HAP-1 (cell line): ENCODE data around the gene MCC.

Experiments
- DNase-seq, 2 experiments: peaks; one replicate each; pipeline ENCODE4 v3.0.0-alpha.2; 2016 to 2020; ENCODE audit warnings: low spot score in 2 of 2
- H3K27me3 ChIP-seq: fragments of 250-450 bp; sonication (Bioruptor Pico); 2 replicates; pipeline ENCODE4 v1.5.1; 2020; ENCODE audit warnings: low read depth, mild to moderate bottlenecking, moderate library complexity
- H3K36me3 ChIP-seq: fragments of 250-450 bp; sonication (Bioruptor Pico); replicated peaks from 2 replicates; pipeline ENCODE4 v1.5.1; 2020; ENCODE audit warnings: mild to moderate bottlenecking
- H3K4me1 ChIP-seq: fragments of 250-450 bp; sonication (Bioruptor Pico); 2 replicates; pipeline ENCODE4 v1.5.1; 2020; ENCODE audit warnings: mild to moderate bottlenecking
- H3K4me3 ChIP-seq: fragments of 250-450 bp; sonication (Bioruptor Pico); 2 replicates; pipeline ENCODE4 v1.5.1; 2020; ENCODE audit warnings: mild to moderate bottlenecking, moderate library complexity
- H3K9me3 ChIP-seq: fragments of 250-450 bp; sonication (Bioruptor Pico); 2 replicates; pipeline ENCODE4 v1.5.1; 2020; ENCODE audit warnings: mild to moderate bottlenecking, moderate library complexity
- in situ Hi-C: fragments of 300-500 bp; cut with MboI; formaldehyde crosslinking; loops from 3 replicates; pipeline ENCODE4 v1.14.3; 2020; ENCODE audit warnings: low sequenced_read_pairs, inconsistent platforms, mixed read lengths

MCC gene

DNA sequence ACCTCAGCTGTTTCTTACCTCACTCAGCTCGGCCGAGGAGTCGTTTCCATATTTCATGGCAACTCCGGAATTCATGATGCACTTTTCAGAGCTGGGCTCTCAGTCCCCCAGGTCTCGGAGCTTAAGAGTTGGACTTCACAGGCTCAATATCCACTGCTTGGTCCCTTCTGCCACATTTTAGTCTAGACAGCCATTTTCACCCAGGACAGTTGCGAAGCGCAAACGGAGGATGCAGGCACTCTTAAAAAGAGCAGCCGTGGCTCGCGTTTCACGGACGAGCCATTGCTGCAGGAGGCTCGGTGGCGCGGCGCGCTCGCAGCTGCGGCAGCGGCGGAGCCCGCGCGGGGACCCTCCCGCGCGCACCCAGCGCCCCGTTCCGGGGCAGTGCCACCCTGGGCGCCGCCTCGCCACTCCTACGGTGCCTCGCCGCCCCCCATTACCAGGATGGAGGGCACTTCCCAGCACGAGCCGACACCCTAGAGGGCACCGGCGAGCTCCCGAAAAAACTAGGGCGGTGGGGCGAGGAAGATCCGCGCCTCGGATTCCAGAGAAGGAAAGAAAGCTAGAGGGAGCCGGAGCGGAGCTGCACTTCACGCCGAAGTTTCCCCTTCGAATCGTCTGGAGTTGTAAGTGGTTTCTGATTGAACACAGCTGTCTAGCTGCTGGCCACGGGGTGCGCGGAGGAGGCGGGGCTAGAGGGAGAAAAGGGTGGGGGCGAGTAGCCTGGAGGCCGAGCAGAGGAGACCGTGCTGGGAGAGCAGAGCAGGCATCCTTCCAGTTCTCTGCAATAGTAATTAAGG is 193.7 kb downstream of the MCC start:
- peak; percentile 84 to 95 for DNase-seq
- in situ Hi-C loops, result no loop called here
- Histone ChIP-seq H3K27me3 (no peaks in the 10 kb centered on the region), H3K9me3 (no peaks in the 10 kb centered on the region), H3K4me1 (peaks cover 9% of the 10 kb centered on the region), H3K36me3 (no peaks in the 10 kb centered on the region), H3K4me3 (peak overlapping the region; percentile 64)

DNA sequence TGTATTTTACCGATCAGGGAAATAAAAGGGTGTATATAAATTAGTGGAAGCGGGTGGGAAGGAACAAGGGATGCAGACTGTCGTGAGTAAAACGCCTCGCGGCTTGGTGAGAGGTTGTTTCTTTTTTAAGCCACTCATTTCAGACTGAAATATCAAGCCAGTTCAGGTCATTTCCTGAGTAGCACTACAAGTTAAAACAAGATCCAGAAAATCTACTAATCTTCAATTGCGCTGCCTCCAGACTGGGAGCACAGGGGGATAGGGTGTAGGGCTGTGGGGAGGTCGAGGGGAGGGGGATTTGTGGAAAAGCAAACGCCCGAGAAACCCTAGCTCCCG is 194.3 kb downstream of the MCC start:
- in situ Hi-C loops, result no loop called here

DNA sequence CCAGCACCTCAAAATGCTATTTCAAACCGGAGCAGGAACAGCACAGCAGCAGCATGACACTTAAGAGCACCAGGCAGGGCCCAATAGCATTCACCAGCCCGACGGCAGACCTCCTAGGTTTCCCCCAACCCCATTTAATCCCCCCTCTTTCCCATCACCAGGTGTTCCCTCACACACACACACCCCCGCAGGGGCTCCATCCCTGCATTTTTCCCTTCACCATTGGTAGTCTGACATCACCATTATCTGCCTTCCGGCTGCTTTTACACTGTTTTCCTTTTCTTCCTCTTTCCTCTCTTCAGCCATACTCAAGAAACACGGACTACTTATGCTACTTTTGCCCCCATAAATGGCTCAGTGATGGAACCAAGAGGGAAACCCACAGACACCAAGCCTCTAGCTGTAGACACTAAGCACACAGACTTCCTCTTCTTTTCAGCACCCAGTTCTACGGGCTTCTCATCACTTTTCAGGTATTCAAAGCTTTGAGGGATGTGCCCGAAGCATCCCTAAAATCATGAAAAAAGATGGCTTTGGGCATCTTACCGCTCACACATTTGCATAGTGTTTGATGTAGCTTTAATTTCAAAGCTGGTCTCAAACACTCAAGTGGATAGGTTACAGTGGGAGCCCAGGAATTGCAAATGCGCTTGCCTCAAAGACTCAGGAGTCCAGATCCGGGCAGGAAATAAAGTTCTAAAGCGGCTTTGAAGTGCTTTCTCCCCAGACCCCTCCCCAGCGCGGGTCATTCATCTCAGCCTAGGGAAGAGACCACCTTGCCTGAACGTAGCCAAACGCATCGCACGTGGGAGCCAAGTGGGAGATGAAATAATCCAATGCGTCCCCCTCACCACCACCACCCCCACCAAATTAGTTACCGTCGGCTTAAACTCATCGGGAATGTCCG is 194.9 kb downstream of the MCC start:
- Histone ChIP-seq H3K9me3 (no peaks in the 10 kb centered on the region), H3K4me3 (peak overlapping the region; percentile 64), H3K4me1 (peaks cover 9% of the 10 kb centered on the region), H3K36me3 (no peaks in the 10 kb centered on the region), H3K27me3 (no peaks in the 10 kb centered on the region)
- in situ Hi-C loops, result no loop called here
- peak in 1 of 2 experiments; percentile 28 for DNase-seq

More for the DNA sequence above, 194.3 kb downstream of the MCC start:
- H3K36me3 ChIP-seq, result no peaks in the 10 kb centered on the region
- H3K4me1 ChIP-seq, result peaks cover 9% of the 10 kb centered on the region
- peak in 1 of 2 experiments; percentile 20 for DNase-seq
- H3K4me3 ChIP-seq, result peak overlapping the region; percentile 64
- H3K9me3 ChIP-seq, result no peaks in the 10 kb centered on the region
- no peaks in the 10 kb centered on the region for H3K27me3 ChIP-seq

DNA sequence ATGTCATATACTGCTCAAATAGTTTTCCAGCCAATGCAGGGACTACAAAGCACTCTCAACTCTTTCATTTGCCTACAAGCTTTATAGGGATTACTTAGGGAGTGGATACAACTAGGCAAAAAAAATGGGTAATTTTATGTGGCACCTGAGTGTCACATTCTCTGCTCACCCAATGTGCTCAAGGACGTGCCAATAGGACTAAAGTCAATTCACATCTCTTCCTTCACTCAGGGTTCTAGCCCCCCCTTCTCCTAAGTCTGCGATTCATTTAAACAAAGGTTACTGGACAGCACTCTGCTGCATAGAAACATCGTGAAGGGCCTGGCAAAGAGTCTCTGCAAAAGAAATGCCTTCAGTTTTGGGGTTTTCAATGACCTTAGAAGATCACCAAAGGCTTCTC is 195.8 kb downstream of the MCC start:
- no peaks in the 10 kb centered on the region for H3K36me3 ChIP-seq
- H3K4me1 ChIP-seq, result peaks cover 9% of the 10 kb centered on the region
- no peaks in the 10 kb centered on the region for H3K27me3 ChIP-seq
- in situ Hi-C loops, result no loop called here
- DNase-seq, result peak in 1 of 2 experiments; percentile 38
- H3K9me3 ChIP-seq, result no peaks in the 10 kb centered on the region
- H3K4me3 ChIP-seq, result peak overlapping the region; percentile 64; the same call in 1 of the 2 replicates

DNA sequence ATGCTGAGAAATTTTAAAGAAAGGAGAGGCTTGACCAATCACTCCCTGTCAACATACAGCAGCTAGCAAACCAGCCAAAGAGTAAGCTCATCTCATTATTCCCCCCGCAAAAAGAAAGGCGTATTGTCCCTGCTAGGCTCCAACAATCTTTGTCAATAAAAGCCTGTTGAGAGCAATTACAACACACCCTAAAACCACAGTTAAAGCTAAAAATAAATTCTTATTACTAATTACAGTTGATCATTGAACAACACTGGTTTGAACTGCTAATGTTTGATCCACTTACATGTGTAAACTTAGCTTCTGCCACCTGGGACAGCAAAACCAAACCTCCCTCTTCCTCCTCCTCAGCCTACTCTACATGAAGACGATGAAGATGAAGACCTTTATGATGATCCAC is 204.7 kb downstream of the MCC start:
- no peaks in the 10 kb centered on the region for H3K9me3 ChIP-seq
- H3K4me1 ChIP-seq, result 0 out of 2 replicates have a peak, but pooled peaks cover 2% of the 10 kb centered on the region
- no peak overlapping the region for H3K4me3 ChIP-seq
- no peaks in the 10 kb centered on the region for H3K36me3 ChIP-seq
- DNase-seq, result no peak
- in situ Hi-C loops, result no loop called here
- H3K27me3 ChIP-seq, result no peaks in the 10 kb centered on the region

DNA sequence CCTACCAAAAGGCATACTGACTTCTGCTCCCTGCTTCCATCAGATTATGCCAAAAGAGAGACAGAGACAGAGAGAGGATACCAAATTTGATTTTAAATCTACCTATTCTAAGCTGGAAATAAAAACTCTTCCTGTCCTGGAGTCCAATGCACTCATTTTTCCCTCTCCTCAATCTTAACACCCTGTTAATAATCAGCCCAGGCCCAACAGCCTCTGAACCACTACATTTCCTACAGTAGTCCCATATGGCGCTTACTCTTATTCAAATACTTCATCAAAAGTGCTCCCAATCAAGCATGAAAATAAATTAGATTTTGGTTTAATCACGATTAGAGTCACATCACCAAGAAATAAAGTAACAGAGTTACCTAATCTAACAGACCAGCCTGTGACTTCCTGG is 205.8 kb downstream of the MCC start:
- Histone ChIP-seq H3K36me3 (no peaks in the 10 kb centered on the region), H3K4me1 (0 out of 2 replicates have a peak, but pooled peaks cover 2% of the 10 kb centered on the region), H3K4me3 (no peak overlapping the region), H3K27me3 (no peaks in the 10 kb centered on the region), H3K9me3 (no peaks in the 10 kb centered on the region)
- no peak for DNase-seq
- in situ Hi-C loops, result no loop called here

DNA sequence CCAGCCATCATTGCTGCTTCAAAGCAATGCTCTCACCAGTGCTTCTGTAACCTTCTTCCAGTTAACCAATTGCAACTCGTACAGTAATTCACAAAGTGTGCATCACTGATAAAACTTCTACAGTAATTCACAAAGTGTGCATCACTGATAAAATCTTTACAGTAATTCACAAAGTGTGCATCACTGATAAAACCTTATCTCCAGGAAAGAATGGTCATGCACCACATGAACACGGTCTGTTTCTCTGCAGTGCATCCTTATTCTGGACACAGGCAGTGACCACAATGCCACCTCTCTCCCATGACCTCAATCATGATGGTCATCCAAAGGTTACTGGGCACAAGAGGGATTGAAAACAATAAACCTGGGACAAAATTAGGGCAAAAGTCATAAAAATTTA is 207.1 kb downstream of the MCC start:
- no peak overlapping the region for H3K4me3 ChIP-seq
- H3K4me1 ChIP-seq, result peaks cover 3% of the 10 kb centered on the region; the same call in 1 of the 2 replicates
- no peaks in the 10 kb centered on the region for H3K9me3 ChIP-seq
- H3K27me3 ChIP-seq, result no peaks in the 10 kb centered on the region
- DNase-seq, result no peak
- in situ Hi-C loops, result no loop called here
- H3K36me3 ChIP-seq, result no peaks in the 10 kb centered on the region

DNA sequence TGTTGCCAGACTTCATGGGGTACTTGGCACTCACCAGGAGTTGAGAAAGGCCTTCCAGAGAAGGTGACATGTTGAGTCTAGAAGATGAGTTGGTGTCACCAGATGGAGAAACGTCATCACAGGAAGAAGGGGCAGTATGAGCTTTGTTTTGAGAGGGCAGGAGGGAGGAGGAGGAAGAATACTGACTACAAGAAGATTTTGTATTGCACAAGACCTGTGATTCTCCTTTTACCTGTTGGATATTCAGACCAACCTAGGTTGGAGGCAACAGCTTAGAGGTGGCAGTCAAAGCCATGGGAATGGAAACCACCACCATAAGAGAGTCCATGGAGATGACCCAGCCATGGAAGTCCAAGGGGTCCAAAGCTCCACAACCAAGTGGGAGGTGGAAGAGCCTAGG is 207.7 kb downstream of the MCC start:
- Histone ChIP-seq H3K4me1 (peaks cover 9% of the 10 kb centered on the region), H3K4me3 (no peak overlapping the region), H3K36me3 (no peaks in the 10 kb centered on the region), H3K9me3 (no peaks in the 10 kb centered on the region), H3K27me3 (no peaks in the 10 kb centered on the region)
- in situ Hi-C loops, result no loop called here
- no peak for DNase-seq

DNA sequence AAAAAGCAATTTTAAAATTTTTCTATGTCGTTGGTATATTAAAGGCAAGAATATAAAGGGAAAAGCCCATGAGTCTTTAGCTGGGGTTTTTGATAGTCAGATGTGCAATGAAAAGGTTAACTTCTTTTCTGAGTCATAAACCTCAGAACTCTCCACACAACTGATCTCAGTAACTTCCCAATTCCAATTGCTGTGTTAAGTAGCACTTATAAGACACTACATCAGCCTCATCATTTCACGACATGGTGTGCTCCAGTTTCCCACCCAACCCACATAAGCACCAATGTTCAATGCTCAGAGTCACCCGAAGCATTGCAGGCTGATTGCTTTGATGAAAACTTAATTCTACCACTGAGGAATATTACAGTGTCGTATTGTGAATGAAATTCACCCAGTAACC is 209.3 kb downstream of the MCC start:
- no peak for DNase-seq
- Histone ChIP-seq H3K27me3 (no peaks in the 10 kb centered on the region), H3K36me3 (no peaks in the 10 kb centered on the region), H3K4me1 (peaks cover 20% of the 10 kb centered on the region), H3K9me3 (no peaks in the 10 kb centered on the region), H3K4me3 (no peak overlapping the region)
- in situ Hi-C loops, result no loop called here

DNA sequence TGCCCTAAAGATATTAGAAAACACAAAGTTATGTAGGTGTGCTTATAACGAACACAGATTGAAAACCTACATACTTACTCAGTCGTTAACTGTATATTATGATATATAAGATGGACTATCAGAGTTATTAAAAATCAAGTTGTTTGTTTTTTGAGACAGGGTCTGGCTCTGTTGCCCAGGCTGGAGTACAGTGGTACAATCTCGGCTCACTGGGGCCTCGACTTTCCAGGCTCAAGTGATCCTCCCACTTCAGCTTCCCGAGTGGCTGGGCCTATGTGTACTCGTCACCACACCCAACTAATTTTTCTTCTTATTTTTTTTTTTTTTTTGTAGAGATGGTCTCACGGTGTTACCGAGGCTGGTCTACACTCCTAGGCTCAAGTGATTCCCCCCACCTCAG is 211.8 kb downstream of the MCC start:
- no peaks in the 10 kb centered on the region for H3K9me3 ChIP-seq
- DNase-seq, result no peak
- H3K27me3 ChIP-seq, result no peaks in the 10 kb centered on the region
- H3K36me3 ChIP-seq, result no peaks in the 10 kb centered on the region
- peaks cover 32% of the 10 kb centered on the region for H3K4me1 ChIP-seq
- no peak overlapping the region for H3K4me3 ChIP-seq
- in situ Hi-C loops, result no loop called here

DNA sequence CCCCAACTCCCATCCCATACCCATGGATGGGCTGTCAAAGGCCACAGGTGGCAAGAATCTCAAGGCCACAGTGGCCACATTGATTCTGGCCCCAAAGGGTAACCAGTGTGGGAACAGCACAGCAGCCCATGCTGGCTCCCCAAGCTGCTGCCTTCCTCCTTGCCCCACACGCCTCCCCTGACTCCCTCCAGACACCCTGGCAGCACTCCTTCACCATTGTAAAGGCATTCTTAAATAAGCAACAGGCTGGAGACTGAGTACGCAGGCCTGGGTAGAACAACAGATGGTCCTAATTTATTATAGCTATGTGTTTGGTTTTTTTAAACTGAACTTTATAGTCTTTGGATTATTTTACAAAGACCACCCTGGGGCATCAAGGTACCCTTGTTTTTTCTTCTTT is 212.3 kb downstream of the MCC start:
- no peaks in the 10 kb centered on the region for H3K9me3 ChIP-seq
- DNase-seq, result no peak
- no peaks in the 10 kb centered on the region for H3K27me3 ChIP-seq
- H3K4me1 ChIP-seq, result peaks cover 36% of the 10 kb centered on the region
- no peak overlapping the region for H3K4me3 ChIP-seq
- in situ Hi-C loops, result no loop called here
- H3K36me3 ChIP-seq, result no peaks in the 10 kb centered on the region

DNA sequence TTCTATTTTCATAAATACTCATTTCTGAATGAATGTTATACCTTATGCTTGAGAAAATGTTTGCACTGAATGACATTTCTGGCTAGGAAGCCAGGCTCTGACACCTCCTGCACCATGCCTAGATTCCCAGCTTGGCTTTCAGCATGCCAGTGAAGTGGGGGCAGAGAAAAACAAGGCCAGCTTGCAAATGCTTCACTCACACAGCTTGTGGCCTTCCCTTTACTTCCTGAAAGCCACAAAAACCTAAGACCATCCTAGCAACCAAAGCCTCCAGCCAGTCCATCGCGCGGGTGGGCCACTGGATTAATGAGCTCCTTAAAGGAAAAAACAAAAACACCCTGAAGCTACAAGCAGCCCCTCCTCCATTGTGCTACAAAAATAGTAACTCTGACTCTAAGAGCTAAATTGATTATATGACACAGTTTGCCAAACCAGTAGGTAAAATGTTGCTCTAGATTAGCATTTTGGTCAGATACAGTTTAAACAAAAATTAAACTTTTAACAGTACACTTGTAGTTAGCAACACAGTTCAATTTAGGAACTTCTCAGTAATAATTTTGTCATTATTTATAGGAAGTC is 213.3 kb downstream of the MCC start:
- DNase-seq, result peak; percentile 41 to 51
- Histone ChIP-seq H3K4me3 (no peak overlapping the region), H3K9me3 (no peaks in the 10 kb centered on the region), H3K4me1 (peaks cover 45% of the 10 kb centered on the region), H3K27me3 (no peaks in the 10 kb centered on the region), H3K36me3 (no peaks in the 10 kb centered on the region)
- in situ Hi-C loops, result no loop called here

DNA sequence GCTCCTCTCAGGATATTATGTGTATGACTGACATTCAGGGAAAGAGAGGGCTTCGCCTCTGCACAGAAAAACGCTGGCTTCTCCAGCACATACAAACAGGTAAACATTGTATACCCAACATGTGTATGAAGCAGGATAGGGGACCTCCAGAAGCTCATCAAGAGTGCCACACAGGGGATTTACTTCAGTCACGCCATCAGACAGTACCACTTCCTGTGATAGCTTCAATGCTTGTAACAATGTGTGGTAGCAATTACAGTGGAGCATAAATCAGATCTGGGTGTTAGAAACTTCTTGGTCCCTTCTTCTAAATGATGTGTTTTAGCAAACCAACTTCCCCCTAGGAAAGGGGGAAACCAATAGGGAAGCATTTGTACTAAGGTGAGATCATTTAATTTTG is 214.3 kb downstream of the MCC start:
- H3K4me1 ChIP-seq, result peaks cover 55% of the 10 kb centered on the region

More for the DNA sequence above, 214.3 kb downstream of the MCC start:
- no peak for DNase-seq
- Histone ChIP-seq H3K4me3 (no peak overlapping the region), H3K36me3 (no peaks in the 10 kb centered on the region), H3K27me3 (no peaks in the 10 kb centered on the region), H3K9me3 (no peaks in the 10 kb centered on the region)
- in situ Hi-C loops, result no loop called here
